Measurements from ENCODE around the gene PAX5.

The PAX5 gene

DNA sequence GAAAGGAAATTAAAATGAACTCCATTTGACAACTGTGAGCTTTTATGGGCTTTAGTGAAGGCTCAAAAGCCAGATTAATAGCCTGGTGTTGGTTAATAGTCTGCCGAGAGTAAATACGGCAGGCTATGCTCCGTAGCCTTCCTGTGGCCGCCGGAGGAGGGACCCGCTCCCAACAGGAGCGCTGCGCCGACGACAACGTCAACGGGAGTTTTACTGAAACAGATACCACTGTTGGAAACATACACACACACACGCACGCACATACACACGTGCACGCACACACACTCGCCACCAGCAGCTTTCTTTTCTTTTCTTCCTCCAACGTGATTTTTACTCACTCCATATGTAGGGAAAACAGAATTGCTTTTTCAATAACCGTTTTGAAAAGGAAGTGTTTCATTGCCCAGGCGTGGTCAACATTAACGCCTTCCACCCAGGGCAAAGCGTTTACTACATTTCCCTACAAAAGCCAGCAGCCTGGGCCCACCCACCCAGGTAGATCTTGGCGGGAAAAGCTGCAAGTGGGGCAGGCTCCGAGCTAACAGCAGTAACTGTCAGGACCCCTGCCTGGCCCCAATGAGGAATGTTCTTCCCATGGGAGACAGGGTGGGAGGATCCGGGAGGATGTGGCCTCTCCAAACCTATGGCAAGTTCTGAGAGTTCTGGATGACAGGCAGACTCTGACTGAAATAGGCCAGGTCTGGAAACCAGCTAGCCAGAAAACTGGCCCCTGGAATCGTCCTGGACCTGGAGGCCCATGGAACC, 72.3 kb downstream of the PAX5 start:
- DNase-seq (ENCODE audit: low spot score) = no peak
- in situ Hi-C loops (cut with MboI; ENCODE audit: low pct_unique_long_range_greater_than_20kb, low sequenced_read_pairs, unreplicated experiment) = no loop called here
- TF ChIP-seq CTCF (IDR thresholded peaks at IDR 0.05; ENCODE audit: extremely low read depth, insufficient read depth, missing control alignments) = no peak

DNA sequence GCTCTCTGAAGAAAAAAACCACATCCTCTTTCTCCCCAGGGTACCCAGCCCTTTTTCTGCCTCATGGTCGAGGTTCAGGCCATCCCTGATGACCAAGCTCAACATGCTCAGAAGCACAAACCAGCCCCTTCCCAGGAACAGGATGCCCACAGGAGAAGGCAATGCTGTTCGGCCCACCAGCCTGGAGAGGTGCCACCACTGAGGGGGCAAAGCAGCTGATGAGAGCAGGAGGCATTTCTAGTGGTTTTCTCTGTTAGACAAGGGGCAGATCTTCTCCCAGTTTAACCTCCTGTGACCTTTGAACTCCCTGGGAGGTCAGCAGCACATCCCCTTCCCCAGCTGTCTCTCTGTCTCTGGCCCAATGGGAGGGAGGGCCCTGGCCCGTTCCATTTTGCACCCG, 73.0 kb downstream of the PAX5 start:
- no peak for TF ChIP-seq CTCF (IDR thresholded peaks at IDR 0.05; ENCODE audit: extremely low read depth, insufficient read depth, missing control alignments)
- DNase-seq (ENCODE audit: low spot score) = no peak
- in situ Hi-C loops (cut with MboI; ENCODE audit: low pct_unique_long_range_greater_than_20kb, low sequenced_read_pairs, unreplicated experiment) = no loop called here

DNA sequence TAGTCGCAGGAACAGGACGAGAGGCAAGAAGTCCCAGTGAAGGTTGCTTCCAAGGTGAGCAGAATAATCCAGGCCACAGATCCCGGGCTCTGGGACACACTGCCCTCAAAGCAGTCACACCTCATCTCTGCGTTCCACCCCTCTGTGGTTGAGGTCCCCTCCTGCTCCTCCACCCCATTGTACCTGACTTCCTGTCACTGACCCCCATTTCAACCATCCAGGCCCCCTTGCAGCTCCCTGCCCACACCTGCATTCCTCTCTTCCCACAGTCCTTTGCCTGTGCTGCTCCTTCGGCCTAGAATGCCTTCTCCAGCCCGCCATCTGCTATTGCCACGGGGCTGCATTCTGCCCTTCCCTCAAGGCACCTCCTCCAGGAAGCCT, 73.5 kb downstream of the PAX5 start:
- no peak for TF ChIP-seq CTCF (IDR thresholded peaks at IDR 0.05; ENCODE audit: extremely low read depth, insufficient read depth, missing control alignments)
- DNase-seq (ENCODE audit: low spot score) = no peak
- in situ Hi-C loops (cut with MboI; ENCODE audit: low pct_unique_long_range_greater_than_20kb, low sequenced_read_pairs, unreplicated experiment) = no loop called here

GRCh38 chr9:36959681-36960574, 74.1 kb downstream of the PAX5 start:
- TF ChIP-seq CTCF (IDR thresholded peaks at IDR 0.05; ENCODE audit: extremely low read depth, insufficient read depth, missing control alignments) = no peak
- no peak for DNase-seq (ENCODE audit: low spot score)
- in situ Hi-C loops (cut with MboI; ENCODE audit: low pct_unique_long_range_greater_than_20kb, low sequenced_read_pairs, unreplicated experiment) = no loop called here

- no peak for DNase-seq (ENCODE audit: low spot score)
- in situ Hi-C loops (cut with MboI; ENCODE audit: low pct_unique_long_range_greater_than_20kb, low sequenced_read_pairs, unreplicated experiment) = no loop called here
- TF ChIP-seq CTCF (IDR thresholded peaks at IDR 0.05; ENCODE audit: extremely low read depth, insufficient read depth, missing control alignments) = no peak
Observed at GRCh38 chr9:36956908-36957307, 77.2 kb downstream of the PAX5 start.

GRCh38 chr9:36950389-36950788, 83.7 kb downstream of the PAX5 start:
- no peak for DNase-seq (ENCODE audit: low spot score)
- TF ChIP-seq CTCF (IDR thresholded peaks at IDR 0.05; ENCODE audit: extremely low read depth, insufficient read depth, missing control alignments) = no peak
- in situ Hi-C loops (cut with MboI; ENCODE audit: low pct_unique_long_range_greater_than_20kb, low sequenced_read_pairs, unreplicated experiment) = no loop called here

Measured in GM13977 (cell line).